GM21526 (cell line): ENCODE measurements around the gene ASCC2.

Source experiments
- ATAC-seq: cut with Tn5 transposase; IDR thresholded peaks from one replicate; pipeline ENCODE4 v1.9.1; 2021; ENCODE audit warnings: moderate library complexity; ENCODE audit not compliant: unreplicated experiment, low FRiP score

ASCC2 gene

DNA sequence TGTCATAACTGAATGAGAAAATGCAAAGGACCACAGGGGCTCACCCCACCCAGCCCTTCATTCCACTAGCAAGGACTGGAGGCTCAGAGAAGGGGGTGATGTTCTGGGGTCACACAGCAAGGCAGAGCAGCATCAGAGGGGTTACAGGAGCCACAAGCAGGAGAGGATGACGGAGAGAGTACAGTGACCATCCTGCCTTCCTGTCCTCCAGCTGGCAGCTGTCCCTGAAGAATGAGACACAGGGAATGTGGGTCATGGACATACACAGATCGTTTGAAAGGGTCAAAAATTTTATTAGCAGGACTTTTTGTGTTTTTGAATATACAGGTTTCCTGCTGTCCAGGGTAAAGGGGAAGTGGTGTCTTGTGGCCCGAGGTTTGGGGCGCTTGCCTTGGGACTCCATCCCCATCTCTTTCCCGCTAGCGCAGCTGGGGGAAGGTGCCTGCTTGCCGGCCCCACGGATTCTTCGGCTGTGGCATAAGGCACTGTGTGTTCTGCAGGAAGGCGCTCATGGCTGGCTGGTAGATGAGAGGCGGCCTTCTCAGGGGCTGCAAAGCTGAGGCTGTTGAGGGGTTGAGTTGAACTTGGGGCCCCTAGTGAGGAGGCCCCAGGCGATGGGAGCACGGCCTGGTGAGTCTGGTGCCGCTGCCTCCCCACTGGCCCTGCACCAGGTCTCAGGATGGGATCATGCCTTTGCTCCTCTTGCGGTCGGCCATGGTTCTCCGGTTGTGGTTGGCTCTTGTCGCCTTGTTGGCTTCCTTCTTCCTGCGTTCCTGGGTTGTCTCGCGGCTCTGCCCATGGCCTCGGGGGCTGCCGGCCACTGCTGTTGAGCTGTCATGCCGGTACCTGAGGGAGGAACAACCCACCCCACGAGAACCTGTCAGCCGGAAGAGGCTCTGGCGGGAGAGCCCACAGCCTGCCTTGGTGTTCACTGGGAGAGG is 49.5 kb downstream of the ASCC2 start:
- ATAC-seq, result no peak

DNA sequence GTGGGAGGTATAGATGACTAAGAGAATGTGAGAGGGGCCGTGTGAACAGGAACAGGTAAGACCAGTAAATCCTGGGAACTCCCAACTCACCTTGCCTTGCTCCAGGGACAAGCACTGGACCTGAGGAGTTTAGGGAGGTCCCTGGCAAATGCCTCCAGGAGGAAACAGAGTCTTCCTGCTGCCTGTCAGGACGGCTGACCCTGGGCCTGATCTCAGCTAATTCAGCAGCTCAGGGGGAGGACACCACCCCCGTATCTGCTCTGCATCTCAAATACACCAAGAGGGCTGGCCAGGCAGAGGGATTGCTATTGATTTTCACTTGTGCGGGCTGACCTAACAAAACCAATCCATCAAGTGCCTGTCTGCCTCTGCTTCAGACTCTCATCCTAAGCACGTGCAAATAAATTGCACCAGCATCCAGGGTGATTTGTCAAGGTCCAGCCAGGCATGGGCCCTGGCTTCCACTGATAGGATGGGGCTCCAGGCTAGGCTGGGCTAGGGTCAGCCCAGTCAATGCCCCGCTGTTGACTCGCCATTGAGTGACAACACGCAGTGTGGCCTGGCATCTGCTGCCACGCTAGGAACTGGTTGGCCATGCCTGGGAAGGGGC is 50.6 kb downstream of the ASCC2 start:
- no peak for ATAC-seq

DNA sequence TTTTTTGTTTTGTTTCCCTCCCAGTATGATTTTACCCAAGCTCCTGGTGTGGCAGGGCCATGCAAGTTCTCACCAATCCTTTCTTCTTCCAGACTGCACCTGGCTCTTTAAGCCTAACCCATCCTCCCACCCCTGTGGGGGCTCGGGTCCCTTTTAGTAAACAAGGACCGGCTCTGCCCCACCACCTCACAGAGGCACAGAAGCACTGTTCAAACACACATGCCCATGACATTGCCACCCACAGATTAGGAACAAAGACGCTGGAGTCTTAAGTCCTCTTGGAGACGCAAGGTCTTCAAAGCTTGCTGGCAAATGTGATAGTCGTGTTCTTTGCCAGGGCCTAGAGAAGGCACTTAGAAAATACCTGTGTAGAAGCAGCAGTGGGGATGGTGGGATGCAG is 52.0 kb downstream of the ASCC2 start:
- no peak for ATAC-seq

DNA sequence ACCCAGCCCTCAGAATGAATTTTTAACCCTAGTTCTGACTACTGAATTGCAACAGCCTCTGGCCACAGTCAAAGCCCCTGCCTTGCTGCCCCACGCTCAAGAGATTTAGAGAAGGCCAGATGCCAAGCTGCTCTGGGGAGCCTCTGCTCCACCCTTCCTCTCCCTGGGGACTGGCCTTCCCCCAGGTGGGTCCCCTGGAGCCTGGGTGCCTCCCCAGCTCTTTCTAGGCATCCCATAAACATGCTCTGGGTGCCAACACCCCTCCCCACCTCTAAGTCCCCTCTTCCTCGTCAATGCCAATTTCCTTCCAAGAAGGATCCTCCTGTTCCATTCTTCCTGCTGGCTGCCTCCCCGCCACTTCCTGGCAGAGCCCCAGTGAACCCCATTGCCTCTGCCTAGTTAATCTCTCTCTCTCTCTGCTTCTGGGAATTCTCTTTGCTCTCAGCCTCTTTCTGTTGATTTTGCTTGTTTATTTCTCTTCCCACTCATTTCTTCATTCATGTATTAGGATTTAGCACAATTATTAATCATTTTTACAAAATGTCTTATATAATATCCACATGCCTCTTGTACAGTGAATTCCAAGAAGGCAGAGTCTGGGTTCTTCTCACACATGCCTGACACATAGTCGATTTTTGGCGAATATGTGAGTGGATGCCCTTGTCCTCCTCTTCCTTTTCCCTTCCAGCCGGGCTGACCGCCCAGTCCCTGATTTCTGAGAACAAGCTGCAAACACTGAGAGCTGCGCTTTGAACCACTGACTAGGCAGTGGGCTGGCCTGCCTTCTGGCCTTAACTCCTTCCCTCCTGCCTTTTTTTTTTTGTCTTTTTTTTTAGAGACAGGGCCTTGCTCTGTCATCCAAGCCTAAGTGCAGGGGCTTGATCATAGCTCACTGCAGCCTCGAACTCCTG is 53.4 kb downstream of the ASCC2 start:
- ATAC-seq, result no peak

DNA sequence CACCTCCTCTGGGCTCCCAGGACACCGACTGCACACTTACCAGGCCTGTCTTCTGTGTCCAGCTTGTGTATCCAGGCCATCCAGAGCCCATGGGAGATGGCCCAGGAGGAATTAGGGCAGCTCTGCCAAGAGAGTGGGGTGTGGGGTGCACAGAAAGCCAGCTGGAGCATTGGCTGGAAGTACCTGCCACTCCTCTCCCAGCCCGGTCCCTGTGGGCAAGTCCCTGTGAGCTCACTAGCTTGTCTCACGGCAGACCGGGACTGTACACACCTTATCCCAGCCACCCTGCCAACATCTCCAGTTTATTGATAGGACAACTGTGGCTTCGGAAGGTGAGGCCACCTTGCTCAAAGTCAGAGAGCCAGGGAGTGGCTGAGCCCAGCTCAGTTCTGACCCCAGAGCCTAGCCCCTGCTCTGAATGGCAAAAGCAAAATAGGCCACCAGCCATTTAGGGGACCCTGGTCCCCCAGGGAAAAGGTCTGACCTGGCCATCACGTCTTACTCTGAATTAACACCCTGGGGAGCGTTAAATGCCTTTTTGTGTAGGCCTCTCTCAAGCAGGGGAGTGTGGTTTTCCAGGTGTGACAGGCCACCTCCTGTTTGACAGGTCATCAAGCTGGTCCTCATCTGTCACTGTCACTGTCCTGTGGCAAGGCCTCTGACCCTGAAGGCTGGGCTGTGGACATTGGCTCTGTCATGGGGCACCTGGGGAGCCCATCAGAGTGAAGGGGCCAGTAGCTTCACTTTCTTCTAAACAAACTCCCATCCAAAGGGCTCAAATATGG is 55.8 kb downstream of the ASCC2 start:
- ATAC-seq, result no peak

DNA sequence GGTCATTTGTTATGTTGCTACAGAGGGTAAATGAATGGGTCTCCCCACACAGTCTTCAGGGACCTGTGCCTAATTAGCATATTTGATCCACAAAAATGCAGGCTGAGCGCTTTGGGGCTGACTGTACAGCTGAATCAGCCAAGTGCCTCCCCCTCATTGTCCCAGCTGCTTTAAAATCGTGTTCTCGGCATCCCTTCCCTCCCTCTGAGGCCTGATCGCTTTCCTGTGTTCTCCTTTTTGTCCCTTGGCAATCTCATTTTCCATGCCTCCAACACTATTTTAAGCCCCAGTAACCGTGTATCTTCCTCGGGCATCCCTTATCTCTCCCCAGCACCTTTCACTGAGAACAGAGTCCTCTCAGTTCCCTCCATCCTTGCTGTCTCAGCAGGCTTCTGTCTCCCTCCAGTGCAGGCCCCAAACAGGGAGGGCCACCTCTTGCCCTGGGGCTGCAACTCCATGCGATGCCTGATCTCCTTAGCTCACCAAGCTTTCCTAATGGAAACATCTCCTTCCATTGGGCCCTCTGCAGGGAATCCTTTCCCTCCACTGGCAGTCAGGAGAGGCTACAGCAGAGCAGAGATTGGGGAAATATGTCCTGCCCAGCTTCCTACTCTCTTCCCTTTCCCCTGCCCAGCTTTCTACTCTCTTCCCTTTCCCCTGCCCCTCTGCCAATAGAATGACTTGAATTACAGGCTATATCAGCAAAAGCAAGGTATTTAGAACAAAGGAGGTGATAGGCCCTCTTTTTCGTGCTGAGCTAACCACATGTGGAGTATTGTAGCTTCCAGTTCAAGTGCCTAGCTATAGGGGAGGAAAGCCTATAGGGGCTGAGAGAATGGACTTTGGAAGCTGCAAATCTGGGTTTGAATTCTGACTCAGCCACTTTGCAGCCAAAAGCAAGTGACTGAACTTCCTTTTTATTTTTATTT is 57.1 kb downstream of the ASCC2 start:
- no peak for ATAC-seq

DNA sequence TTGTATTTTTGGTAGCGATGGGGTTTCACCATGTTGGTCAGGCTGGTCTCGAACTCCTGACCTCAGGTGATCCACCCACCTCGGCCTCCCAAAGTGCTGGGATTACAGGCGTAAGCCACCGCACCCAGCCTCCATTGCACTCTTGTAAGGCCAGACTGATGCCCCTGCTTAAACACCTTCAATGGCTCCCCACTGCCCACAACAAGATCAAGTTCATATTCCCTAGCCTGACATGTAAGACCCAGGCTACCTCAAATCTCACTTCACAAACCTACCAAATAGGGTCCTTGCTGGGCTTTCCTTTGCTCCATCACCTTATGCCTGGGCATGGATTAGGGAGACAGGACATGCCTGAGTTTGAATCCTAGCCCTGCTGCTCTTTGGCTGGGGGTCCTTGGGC is 57.9 kb downstream of the ASCC2 start:
- no peak for ATAC-seq

DNA sequence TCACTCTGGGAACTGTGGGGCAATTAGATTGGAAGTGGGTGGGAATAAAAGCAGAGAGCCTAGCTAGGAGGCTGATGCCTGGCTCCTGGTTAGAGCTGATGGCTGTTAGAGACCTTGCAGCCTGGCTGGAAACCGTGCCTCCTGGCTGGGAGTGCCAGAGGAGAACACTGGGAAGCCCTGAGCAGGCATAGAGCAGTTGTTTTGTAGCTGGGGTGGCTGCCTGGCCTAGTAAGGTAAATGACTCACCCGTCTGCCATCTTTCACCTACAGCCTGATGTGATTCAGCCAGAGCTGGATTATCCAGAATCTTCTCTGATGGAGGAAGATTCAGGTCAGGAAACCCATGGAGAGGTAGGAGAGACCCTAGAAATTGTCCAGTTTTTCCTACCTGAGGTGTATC is 64.8 kb downstream of the ASCC2 start:
- ATAC-seq, result no peak

DNA sequence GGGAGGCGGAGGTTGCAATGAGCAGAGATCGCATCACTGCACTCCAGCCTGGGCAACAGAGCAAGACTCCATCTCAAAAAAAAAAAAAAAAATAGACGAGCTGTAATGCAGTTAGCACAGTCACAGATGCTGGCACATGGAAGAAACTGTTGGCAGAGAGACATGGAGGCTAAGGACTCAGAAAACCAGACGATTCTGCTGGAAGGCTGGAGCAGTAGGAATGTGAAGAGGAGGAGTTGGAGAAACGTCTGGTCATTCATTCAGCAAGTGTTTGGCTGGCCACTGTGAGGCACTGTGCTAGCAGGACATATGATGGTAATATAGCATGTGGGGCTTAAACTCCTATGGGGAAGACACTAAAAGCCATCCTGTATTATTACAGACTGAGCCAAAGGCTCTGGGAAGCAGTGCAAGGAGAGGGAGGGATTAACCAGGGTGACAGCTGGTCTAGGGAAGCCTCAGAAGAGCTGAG is 65.9 kb downstream of the ASCC2 start:
- no peak for ATAC-seq

DNA sequence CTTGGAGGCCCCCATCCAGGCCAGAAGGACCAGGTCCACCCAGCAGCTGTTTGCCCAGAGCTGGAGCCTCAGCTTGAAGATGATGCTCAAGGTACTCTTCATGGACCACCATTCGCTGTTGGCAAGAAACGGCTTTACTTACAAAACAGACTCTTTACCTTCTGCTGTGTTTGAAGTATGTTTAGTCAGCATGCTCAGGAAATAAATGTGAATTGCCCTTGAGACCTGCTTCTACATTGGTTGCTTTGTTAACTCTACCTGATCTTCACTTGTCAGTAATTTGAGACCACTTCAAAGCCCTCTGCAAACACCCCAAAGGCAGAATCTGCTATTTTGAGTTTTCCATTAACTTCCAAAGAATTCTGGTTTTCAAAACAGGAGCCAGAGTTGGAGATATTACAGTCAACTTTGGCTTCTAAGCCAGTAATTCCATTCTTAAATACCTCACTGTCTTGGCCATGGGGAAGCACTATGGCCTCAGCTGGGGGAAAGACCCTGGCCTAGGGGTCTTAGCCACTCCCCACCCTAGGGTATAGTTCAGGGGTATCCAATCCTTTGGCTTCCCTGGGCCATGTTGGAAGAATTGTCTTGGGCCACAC is 68.3 kb downstream of the ASCC2 start:
- no peak for ATAC-seq

DNA sequence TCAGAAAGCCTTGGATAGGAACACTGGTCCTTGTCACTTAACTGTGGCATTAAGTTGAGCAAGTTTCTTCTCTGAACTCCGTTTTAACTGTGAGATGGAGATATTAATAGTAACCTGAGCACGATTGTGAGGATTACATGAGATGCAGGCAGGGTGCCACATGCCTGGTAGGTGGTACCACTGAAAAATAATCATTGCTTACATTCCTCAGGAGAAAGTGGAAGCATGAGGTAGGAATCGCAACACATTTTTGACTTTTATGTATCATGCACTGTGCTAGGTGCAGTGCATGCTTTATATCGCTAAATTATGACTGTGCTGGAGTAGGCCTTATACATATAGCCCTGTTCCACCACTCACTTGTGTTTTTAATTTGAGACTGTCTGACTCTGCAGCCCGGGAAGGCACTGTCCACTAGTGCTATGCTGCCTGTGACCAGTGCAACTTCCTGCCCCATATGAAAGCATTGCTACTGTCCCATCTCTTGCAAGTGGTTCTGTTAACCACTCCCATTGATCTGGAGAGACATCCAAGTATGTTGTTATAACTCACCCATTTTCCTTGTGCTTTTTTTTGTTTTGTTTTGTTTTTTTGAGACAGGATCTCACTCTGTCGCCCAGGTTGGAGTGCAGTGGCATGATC is 69.9 kb downstream of the ASCC2 start:
- no peak for ATAC-seq

DNA sequence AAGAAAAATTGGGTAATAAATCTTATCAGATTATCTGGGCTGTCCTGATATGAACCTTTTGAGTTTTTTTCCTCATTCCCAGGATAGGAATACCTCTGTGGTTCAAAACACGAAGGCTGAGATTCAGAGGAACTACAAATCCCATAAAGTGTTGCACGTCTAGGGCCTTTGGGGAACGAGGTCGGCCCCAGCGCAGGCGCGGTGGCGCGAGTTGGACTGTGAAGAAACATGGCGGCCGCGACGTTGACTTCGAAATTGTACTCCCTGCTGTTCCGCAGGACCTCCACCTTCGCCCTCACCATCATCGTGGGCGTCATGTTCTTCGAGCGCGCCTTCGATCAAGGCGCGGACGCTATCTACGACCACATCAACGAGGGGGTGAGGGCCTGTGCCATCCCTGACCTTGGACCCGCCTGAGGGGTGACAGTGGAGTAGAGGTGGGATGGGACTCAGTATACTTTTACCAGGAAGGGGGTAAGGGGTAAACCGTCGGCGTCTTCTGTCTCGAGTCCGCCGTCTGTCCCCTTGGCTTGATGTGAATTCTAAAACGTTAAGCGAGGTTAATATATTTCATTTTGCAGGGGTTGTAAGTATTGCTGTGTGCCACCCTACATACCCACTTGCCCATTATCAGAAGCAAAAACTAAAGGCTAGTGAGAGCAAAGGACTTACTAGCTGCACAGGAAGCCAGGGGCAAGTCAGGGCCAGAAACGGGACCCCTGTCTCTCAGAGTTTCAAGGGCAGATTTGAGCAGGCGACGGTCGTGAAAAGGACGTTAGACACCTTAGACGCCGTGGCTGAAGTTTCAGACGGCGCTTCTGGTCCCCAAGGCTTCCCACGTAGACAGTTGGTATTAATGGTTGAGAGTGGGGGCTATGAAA is 70.7 kb downstream of the ASCC2 start, which contains the start of gene UQCR10:
Gene UQCR10, plus strand, starts transcription at position 199 of the 881 bp plus-strand sequence. Its CDS starts 30 bp downstream, at position 229.
- ATAC-seq, result peak; percentile 55

DNA sequence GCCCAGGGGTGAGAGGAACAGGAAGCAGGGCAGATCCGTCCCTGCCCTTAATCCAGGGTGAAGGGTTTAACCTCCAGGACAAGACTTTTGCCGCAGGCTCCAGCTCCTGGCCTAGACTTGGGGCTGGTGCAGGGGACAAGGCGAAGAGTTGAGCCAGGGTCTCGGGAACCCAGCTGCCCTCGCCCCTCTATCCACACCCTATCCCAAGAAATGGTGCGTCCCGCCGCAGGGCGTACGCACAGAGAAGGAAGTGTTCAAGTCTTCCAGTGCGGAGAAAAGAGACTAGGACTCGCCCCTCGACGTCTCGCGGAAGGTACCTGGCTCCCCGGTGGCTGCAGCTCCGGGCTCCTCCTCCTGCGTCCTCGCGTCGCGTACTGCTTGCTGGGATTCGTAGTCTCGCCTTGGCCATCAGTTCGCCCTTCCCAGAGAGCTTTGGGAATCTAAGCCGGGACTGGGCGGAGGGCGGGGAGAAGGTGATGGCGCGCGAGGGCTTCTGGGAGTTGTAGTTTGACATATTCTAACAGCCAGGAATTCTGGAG is 71.4 kb downstream of the ASCC2 start, which contains the start of gene ZMAT5:
Gene ZMAT5, minus strand, starts transcription at position 376 of the 539 bp plus-strand sequence. CDS start 18,463 bp downstream, outside the sequence.
- peak; percentile 80 for ATAC-seq

DNA sequence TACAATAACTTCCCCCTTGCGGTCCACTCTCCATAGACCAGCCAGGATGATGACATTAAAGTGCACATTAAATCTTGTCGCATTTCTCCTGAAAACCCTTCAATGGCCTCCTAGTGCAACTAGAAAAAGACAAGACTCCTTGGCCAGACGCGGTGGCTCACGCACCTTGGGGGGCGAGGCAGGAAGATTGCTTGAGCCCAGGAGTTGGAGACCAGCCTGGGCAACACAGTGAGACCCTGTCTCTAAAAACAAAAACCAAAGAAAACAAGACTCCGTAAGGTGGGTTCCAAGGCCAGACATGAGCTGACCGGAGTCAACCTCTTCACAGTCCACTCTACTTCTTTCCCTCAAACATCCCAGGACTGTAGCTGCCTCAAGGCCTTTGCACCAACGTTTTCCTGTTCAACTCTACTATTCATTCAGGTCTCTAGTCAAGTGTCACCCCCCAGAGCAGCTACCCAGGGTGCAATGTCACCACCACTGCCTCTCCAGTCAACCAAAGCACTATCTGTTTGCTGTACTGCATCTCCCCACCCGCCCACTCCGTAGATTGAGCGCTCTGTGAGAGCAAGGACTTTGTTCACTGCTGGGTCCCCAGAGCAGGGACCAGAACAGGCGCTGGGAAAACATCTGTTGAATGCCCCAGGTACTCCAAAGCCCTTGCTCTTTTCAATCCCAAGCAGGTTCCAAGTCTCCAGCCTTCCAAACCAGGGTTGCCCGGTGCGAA is 72.0 kb downstream of the ASCC2 start:
- peak; percentile 23 for ATAC-seq

DNA sequence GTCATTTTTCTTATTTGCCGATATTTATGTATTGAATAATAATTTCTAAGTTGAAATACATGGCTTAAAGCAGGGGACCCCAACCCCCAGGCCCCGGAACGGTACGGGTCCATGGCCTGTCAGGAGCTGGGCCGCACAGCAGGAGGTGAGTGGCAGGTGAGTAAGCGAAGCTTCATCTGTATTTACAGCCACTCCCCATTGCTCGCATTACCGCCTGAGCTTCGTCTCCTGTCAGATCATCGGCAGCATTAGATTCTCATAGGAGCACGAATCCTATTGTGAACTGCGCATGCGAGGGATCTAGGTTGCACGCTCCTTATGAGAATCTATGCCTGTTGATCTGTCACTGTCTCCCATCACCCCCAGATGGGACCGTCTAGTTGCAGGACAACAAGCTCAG is 75.8 kb downstream of the ASCC2 start:
- no peak for ATAC-seq

DNA sequence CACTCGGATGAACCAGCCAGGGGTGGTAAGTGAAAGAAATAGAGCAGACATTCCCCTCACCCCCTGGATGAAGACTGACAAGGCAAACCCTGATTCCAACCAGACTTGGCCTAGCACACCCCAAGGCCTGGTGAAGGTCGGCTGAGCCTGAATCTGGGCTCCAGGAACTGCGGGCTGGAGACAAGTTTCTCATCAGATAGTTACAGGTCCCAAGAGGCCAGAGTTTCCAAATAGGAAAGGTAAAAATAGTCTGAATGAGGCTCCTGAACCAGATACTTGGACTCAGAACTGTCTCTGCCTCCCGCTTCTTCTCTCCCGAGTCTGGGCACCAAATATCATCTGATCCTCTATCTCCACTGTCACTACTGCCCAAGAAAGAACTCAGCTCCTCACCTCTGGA is 79.1 kb downstream of the ASCC2 start:
- ATAC-seq, result no peak
